Smooth muscle cell of the brain vasculature (primary cell): ENCODE measurements around the gene ANKRD62.

Experiments used
- DNase-seq: peaks from one replicate; pipeline ENCODE4 v3.0.0-alpha.2; 2012; ENCODE audit warnings: low read depth, low spot score

Gene ANKRD62

DNA sequence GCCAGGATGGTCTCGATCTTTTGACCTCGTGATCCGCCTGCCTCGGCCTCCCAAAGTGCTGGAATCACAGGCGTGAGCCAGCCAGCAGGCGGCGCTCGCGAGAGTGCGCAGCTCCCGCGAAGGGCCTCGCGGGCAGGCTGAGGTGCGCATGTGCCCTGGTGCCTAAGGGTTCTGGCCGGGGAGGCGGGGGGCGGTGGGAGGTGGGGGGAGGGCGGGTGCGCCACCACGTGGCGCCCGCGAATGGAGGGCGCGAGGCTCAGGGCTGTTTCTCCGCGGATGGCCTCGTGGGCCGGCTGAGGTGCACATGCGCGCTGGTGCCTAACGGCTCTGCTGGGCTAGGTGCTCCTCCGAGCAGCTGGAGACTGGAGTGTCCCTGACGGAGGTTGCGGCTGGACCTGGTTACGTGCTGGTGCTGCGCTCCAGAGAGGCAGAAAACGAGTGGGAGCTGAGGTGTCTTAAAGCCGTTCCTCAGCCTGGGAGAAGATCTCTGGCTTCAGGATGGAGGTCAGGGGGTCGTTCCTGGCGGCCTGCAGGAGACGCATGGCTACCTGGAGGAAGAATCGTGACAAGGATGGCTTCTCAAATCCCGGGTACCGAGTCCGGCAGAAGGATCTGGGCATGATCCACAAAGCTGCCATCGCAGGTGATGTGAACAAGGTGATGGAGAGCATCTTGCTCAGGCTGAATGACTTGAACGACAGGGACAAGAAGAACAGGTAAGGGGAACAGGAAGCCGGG, at the start of gene ANKRD62:
Gene ANKRD62, plus strand, starts transcription at position 324 of the 738 bp plus-strand sequence. Its CDS starts 175 bp downstream, at position 499.
- DNase-seq: no peak

DNA sequence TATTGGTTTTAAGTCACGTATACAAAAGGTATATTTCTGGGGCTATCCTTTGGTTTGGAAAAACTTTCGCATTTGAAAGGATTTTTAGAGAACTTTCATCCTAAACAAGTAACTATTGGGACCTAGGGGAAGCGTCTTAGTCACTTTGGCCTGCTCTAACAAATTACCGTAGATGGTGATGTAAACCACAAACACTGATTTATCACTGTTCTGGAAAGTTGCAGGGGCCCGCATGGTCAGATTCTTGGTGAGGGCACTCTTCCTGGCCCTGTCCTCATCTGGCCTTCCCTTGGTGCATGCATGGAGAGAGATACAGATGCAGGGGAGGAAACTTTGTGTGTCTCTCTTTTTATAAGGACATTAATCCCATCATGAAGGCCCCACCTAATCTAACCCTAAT, 49.1 kb upstream of the ANKRD62 start:
- DNase-seq: no peak

GRCh38 chr18:12046046-12046750, 47.4 kb upstream of the ANKRD62 start:
- DNase-seq: no peak

GRCh38 chr18:12046751-12047335, 46.8 kb upstream of the ANKRD62 start:
- DNase-seq: no peak

DNA sequence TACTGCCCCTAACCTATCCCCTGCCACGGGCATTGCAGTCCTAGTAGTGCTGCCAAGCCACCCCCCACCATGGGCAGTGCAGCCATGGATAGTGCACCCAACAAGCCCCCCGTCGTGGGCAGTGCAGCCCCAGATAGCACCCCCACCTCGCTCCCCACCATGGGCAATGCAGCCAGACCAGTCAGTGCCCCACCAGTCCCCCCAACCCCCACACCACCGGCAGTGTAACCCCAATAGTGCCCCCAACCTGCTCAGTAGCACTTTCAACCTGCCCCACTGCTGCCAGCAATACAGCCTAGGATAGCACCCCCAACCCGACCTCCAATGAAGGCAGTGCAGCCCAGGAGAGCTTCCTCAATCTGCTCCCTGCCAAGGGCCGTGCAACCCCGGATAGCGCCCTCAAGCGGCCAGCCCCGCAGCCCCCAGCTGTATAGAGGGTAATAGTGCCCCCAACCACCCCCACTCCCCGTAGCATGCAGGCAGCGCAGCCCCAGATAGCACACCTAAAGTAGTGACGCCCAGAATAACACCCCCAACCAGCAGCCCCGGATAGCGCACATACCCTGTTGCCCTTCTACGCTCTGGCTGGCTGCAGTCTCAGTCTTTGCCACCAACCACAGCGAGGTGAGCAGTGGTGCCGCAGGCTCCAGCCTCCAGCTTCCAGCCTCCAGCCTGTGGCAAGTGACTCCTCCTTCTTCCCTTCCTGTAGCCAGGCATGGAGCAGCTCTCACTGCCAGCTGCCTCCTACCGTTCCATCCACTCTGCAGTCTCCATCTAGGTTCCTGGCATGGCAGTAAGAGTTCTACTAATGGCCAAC, 45.4 kb upstream of the ANKRD62 start:
- no peak for DNase-seq

GRCh38 chr18:12048827-12049175, 44.8 kb upstream of the ANKRD62 start:
- DNase-seq: no peak

DNA sequence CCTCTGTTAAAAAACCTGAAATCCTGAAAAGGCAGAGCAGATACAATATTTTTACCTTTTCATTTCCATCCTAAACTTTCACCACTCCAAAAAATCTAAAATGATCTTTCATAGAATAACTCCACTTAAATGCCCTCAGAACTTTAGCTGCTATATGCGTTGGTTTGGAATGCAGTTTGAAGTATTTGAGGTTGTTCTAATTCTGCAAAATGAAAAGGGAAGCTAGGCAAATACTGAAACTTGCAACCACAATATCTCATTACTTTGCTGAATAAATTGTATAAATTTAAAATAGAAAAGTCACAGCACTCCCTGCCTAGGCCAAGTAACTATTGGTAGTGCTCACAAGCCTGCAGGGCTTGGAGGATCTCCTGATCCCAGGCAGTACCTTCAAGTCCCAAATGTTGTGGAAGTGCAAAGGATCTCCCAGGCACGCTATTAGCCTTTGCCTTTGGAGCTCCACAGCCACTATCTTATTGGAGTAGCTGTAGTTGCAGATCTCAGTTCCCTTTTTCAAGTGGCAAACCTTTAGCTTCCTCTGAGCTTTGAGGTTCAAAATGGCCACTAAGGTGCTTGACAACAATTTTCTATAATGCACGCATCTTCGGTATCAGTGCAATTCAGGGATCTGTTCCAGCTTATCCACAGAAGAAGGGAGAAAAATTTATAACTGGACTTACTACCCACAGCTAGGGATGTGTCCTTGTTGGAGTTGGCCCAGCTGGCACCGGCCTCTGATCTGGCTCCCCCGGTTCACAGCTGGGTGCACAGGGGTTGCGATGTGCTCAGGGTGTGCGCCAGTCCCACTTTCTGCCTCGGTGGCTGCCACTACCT, 43.4 kb upstream of the ANKRD62 start:
- DNase-seq: no peak

GRCh38 chr18:12052866-12053265, 40.8 kb upstream of the ANKRD62 start:
- DNase-seq: no peak

GRCh38 chr18:12053289-12053688, 40.4 kb upstream of the ANKRD62 start:
- DNase-seq: no peak

GRCh38 chr18:12056034-12056883, 37.4 kb upstream of the ANKRD62 start:
- no peak for DNase-seq

- DNase-seq: no peak
These were observed 36.7 kb upstream of the ANKRD62 start for GRCh38 chr18:12056884-12057402.

DNA sequence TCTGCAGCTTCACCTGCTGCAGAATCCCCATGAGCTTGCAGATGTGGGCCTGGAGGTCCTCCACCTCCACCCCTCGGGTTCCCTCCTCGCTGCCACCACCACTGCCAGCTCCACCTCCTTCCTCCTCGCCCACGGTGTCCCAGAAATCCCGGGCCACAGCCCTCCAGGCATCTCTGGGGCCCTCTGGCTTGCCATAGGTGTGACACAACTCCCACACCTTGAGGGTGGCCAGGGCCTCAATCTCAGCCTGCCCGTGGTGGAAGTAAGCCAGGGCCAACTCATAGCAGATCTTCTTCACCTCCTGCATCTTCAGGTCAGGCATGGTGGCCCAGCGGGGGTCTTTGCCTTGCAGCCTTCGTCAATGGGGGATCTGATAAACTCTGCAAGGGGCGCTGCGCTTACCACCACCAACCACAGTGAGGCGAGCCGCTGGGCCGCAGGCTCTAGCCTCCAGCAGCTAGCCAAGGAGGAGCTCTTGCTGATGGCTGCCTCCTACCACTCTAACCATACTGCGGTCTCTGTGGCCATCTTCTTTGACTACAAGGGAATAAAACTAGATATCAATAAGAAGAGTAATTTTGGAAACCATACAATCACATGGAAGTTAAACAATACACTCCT, 36.1 kb upstream of the ANKRD62 start:
- no peak for DNase-seq

GRCh38 chr18:12059334-12060181, 34.1 kb upstream of the ANKRD62 start:
- DNase-seq: no peak

DNA sequence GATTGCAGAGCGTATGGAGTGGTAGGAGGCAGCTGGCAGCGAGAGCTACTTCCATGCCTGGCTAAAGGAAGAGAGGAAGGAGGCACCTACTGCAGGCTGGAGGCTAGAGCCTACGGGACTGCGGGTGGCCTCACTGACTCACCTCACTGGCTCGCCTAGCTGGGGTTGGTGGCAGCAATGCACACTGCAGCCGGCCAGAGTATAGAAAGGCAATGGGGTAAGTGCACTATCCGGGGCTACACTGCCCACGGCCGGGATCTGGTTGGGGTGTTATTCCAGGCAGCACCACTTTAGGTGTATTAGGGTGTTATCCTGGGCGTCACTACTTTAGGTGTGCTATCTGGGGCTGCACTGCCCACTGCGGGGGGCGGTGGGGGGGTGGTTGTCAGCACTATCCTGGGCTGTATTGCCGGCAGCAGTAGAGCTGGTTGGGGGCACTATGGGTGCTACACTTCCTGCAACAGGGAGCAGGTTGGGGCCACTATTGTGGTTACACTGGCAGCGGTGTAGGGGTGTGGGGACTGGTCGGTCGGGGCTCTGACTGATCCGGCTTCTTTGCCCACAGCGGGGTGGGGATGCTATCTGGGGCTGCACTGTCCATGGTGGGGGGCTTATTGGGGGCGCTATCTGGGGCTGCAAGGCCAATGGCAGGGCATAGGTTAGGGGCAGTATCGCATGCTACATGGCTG, 33.3 kb upstream of the ANKRD62 start:
- DNase-seq: no peak

- DNase-seq: no peak
These were observed 32.0 kb upstream of the ANKRD62 start for GRCh38 chr18:12061685-12062084.

DNA sequence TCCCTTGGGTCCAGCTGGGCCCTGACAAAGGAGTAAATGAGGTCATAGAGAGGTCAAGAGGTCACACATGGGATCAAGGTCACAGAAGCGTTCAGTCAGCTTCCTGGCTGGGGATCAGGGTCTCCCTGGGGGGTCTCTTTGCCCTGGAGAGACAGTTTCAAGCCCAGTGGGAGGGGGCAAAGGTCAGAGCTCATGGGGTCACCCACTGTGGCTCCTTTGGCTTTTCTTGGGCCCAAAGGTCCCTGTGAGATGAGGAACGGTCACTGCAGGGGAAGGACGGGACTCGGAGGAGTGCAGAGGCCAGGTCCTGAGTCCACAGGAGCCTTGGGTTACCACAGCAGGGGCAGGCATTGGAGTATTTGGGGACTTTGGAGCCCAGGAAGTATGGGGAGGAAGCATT, 30.7 kb upstream of the ANKRD62 start:
- no peak for DNase-seq

DNA sequence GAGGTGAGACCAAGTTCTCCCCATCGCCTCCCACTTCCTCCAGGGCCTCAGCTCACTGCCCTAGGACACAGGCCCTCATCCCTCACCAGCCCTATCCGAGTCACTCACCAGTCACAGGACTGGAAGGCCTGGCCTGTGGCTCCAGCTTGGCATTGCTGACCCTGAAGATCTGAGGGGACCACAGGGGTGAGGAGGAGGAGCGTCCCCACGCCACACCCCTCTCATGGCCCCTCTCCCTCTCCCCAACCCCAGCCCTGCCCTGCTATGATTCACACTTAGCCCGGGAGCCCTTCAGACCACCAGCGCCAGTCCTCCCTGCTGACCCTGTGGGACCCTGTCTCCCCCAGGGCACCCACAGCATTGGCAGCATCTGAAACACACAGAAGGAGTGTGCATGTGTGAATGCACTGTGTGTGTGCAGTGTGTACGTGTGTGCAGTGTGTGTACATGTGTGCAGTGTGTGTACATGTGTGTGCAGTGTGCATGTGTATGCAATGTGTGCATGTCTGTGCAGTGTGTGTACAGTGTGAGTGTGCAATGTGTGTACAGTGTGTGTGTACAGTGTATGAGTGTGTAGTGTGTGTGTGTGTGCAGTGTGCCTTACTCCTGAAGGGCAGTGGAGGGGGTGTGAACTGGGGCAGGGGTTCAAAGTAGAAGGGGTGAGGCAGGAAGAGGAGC, 29.4 kb upstream of the ANKRD62 start:
- DNase-seq: no peak
